GM19455 (cell line): ENCODE data around the gene L1CAM.

Source experiments
- ATAC-seq: cut with Tn5 transposase; IDR thresholded peaks from one replicate; pipeline ENCODE4 v1.9.1; 2021; ENCODE audit not compliant: unreplicated experiment

L1CAM gene

DNA sequence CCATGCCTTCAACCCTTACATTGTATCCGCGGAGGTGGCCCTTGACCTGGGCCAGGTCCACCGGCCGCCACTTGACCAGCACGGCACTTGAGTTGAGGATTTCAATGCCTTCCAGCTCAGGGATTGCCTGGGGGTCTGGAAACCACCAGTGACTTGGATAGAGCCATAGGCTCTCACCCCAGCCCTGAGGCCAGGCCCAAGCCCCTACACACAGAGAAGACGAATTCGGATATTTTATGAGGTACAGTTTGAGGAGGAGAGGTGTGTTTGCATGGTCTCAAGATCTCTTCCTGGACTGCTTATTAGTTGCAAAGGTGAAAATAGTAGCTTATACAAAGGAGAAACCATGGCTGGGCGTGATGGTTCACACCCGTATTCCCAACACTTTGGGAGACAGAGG lies 20.3 kb downstream of the L1CAM start:
- no peak for ATAC-seq

DNA sequence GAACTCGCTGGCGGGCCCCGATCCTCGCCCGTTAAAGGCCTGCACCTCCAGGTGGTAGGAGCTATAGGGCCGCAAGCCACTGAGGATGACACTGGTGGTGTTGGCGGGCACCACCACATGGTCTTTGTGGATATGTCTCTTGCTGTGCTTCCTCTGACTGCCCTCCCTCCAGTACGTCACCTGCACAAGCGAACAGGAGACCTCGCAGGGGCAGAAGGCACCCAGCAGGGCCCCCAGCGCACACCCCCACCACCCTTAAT lies 20.7 kb downstream of the L1CAM start:
- ATAC-seq: no peak

DNA sequence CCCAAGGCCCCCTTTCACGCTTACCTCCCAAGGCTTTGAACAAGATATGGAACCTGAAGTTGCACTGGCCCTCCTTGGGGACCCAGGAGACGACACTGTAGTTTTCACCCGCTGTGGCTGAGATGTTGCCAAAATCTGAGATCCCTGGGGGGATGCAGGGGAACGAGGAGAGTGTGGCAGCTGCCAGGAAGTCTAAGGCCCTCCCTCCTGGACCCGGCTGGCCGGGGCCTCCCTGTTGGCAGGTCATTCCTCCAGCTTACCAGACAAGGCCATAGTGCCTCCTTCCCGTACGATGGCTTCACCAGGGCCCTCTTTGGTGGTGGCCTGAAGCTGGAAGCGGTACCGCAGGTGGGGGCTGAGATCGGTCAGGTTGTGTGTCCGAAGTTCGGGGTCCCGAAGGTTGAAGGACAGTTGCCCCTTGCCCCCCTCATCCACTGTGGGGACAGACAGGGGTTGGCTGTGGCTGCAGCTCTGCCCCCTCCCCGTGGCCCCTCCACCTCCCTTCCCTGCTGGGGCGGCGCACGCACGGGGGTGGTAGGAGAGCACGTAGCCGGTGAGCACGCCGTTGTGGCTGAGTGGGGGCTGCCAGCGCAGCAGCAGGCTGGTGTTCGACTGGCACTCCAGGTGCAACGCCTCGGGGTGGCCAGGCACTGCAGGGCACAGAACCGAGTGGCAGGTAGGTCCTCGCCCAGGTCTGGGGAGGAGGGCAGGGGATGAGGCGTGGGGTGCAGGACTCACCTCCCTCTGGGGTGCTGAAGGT lies 21.2 kb downstream of the L1CAM start:
- ATAC-seq: no peak

DNA sequence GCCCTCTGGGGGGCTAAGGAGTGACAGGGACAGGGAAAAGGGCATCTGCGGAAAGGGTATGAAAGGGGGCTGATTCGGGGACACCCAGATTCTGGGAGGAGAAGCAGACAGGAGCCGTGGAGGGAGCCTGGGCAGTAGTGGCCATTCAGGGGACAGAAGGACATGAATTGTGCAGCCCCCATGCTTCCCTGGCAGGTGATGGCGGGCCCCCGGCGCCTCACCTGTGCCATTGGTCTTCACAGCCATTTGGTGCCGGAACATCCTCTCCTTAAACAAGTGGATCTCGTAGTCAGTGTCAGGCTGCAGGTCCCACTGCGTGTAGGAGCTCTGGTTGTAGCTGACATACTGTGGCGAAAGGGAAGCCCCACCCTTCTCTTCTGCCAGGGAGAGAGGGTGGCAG lies 21.9 kb downstream of the L1CAM start:
- no peak for ATAC-seq

DNA sequence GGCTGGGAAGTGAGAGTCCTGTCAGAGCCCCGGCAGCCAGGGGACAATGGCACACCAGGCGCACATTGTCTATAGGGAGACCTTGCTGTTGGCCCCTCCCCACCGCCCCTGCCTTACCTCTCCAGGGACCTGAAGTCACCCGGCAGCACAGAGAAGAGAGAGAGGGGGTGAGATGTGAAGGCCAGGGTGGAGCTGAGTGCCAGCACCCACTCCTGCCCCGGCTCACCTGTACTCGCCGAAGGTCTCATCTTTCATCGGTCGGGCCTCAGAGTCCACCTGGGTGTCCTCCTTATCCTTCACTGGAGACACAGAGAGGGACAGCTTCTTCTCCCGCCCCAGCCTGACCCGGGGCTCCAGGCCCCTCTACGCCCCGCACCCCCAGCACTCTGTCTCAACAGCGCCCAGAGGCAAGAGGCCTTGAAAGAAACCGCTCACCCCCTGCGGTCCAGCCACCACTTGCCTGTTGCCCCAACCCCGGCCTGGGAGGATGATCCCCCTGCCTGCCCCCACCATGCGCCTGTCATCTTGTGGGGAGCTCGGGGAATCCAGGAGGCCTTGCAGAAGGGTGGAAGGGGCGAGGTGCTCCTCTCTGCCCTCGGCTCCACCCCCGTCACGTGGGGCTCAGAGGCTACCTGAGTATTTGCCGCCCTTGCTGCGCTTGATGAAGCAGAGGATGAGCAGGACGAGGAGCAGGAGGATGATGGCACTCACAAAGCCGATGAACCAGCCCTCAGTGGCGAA lies 22.6 kb downstream of the L1CAM start:
- ATAC-seq: no peak

DNA sequence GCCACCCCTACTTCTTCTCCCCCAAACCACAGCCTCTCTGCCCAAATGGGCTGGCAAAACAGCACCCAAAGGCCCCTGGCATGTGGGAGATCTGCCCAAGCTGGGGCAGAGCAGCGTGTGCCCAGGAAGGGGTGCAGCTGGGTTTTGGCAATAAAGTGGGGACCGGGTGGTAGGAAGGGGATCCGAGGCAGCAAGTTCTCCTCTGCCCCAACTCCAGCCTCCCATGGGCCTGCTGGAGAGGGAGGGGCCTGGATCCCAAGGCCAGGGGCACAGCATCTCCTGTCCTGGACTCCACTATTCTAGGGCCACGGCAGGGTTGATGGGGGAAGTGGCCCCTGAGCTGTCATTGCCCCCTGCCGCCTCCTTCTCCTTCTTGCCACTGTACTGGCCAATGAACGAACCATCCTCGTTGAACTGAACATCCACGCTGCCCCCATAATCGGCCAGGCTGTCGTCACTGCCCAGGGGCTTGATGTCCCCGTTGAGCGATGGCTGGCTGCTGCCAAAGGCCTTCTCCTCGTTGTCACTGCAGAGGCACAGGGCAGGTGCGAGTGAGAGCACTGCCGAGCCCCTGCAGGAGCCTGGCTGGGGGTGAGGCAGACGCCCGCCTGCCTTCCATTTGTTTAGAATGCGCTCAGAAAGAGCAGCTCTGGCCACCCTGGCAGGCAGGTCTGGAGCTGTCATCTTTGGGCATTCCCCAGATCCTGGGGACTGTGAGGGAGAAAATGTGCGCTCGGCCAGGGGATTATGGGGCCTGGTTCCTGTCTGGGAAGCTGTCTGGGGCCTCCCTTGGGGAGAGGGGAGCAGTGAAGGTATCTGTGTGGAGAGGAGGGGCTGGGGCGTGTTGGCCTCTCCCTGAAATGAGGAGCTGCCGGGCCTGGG lies 23.4 kb downstream of the L1CAM start:
- no peak for ATAC-seq

DNA sequence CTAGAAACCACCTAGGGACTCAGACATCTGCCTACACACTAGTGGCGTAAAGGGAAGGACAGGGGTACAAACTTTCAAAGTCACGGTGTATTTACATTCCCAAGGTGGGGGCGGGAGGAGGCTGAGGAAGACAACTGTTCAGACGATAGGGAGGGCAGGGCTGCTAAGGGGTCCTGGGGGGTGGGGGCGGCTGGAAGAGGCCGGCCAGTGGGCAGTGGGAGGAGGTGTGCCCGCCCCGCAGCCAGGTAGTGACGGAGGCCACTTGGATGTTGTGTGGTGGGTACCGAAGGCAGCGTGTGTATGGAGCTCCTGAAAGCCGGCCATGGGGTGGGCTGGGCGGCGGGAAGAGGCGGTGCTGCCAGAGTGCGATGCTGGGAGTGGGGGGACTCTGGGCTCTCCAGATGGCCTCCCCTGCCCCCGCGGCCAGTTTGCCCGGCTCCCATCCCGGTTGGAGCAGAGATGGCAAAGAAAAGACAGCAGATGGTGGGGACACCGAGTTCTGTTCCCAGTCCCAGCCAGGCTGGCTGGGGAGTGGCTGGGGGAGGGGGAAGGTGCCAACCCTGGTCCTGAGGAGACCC lies 24.2 kb downstream of the L1CAM start:
- no peak for ATAC-seq

DNA sequence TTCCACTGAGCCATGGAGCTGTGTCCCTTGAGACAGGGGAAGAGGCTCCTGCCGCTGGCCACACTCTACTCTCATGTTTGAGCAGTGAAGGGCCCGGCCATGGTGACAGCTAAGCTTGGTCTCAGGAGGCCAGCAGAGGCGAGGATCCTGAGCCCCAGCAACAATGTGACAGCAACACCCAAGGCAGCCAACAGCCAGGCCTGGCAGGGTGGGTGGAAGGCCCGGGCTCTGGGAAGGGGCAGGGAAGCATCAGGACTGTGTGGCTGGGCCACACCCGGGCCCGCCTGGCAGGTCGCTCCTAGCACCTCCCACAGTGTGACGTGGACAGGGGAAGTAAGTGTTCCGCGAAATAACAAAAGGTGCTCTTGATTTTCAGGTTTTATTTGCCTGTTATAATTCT lies 24.8 kb downstream of the L1CAM start:
- ATAC-seq: no peak

DNA sequence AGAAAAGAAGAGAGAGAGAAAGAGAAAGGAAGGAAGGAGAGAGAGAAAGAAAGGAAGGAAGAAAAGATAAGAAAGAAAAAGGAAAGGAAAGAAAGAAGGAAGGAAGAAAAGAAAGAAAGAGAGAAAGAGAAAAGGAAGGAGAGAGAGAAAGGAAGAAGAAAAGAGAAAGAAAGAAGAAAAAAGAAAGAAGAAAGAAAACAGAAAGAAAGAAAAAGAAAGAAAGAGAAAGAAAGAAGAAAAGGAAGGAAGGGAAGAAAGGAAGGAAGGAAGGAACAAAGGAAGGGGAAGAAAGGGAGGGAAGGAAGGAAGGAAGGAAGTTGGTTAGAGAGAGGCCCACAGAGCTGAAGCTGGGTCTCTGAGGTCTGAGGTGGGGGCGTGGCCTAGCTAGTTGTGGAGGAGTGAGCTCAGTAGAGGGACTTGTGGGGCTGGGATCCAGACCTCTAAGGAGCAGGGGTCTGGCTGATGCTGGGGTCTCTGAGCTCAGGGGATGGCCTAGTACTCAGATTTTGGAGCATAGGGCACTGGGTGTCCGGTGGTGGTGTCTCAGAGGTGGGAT lies 28.5 kb downstream of the L1CAM start:
- no peak for ATAC-seq

DNA sequence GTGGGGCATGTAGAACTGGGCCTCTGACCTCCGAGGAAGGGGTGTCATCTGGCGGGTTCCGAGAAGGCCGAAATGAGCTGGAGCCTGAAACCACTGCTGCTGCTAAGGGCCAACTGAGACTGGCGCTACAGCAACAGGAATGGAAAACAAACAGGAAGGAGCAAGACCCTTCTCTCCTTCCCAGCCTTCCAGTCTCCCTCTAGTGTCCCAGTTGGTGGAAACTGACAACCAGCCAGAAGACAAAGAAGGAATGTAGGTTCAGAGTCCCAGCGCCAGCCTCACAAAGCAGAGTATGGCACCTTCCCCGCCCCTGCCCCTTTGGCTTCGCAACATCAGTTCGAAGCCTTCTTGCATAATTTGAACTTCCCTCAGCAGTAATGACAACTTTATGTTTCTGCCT lies 31.3 kb downstream of the L1CAM start:
- no peak for ATAC-seq

DNA sequence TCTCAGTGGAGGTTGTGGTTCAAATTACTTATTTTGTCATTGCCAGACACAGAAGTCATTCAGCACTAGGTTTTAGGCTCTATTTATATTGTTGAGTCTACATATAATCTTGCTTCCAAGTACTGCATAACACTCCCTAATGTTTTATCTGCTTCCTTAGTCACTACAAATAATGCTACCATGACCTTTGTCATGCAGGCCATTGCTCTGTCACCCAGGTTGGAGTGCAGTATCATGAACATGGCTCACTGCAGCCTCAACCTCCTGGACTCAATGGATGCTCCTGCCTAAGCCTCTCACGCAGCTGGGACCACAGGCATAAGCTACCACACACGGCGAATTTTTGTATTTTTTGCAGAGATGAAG lies 32.1 kb downstream of the L1CAM start:
- ATAC-seq: no peak

DNA sequence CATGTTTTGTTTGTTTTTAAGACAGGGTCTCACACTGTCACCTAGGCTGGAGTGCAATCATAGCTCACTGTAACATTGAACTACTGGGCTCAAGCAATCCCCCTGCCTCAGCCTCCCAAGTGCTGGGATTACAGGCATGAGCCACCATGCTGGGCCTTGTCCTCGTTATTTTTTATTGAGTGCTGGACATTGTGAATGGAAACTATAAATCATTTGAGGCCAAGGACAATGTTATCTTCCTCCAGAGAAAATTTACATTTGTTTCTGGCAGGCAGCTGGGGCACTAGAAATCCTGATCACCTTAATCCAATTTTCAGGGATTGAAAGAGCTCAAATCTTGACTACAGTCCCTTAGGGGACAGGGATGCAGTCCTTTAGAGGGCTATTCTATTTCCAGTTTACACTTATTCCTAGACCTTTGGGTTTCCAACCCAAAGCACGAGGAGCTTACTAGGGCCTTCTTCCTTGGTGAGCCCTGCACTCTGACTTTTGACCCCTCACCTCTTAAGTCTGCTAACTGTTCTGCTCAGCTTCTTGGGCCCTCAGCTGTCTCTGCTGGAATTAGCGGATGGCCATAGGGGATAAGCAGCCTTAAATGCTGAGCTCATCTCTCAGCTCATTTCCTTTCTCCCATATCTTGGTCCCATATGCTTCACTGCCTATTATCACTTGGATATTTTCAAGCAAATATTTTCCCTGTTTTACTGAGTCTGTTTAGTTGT lies 32.6 kb downstream of the L1CAM start:
- ATAC-seq: no peak

DNA sequence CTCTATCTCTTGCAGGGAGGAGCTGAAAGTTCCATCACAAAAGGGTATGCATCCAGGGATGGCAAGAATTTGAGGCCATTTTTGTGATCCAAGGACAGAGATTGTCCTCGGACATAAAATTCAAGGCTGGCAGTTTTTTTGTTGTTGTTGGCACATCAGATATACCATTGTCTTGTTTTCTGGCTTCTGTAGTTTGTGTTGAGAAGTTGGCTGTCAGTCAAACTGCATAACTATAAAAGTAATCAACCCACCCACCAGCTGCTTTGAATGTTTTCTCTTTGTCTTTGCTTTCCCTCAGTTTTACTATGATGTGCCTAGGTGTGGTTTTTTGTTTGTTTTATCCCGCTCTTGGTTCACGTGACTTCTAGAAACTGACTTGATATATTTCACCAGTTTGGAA lies 34.0 kb downstream of the L1CAM start:
- ATAC-seq: no peak

DNA sequence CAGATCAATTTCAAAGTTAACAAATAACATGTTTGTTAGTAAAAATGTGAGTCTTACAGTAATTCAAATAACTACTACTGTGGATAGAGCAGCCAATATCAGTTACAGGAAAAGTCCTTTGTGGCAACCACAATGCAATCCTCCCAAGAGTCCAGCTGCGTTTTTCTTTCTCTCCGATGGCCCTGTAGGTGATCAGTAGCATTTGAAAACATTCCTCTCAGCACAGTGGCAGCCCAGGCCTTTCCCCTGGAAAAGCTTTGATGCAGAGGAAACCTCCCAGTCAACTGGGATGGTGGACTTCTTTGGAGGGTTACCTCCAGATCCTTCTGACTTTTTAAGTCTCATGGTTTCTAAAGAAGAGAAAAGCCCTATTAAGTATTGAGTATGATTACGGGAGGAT lies 37.6 kb downstream of the L1CAM start:
- ATAC-seq: no peak

DNA sequence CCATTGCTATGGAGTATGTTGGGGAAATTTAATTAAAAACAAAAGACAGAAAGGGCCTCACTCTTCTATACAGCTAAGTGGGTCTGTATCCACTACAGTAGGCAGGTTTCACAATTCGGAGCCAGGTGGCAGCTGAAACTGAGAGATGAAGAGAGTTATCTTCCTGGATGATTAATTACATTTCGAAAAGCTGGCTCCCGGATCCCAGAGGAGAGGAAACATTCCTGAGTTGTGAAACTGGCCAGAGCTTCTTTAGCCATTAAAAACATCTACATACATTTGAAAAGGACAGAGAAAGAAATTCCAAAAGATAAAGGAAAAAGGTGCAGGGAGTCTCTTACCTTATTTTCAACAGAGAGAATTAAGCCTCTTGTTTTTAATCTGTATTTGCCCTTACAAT lies 40.1 kb downstream of the L1CAM start:
- no peak for ATAC-seq

DNA sequence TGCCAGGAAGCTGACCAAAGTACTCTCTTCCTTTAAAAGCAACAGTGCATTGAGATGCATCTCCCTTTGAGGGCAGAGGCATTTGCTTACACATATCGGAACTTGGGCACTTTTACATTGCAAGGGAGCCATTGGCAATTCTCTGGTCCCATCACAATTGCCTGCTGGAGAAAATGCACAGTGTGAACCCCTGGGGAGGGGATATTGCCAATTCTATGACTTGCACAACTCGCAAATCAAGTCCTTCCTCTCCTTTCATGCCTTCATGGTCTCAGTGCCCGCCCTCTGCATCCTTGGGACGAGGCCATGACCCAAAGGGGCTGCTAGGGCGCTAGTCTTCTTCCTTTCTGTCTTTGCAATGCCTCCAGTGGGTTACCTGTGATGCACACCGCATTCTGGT lies 40.8 kb downstream of the L1CAM start:
- no peak for ATAC-seq

DNA sequence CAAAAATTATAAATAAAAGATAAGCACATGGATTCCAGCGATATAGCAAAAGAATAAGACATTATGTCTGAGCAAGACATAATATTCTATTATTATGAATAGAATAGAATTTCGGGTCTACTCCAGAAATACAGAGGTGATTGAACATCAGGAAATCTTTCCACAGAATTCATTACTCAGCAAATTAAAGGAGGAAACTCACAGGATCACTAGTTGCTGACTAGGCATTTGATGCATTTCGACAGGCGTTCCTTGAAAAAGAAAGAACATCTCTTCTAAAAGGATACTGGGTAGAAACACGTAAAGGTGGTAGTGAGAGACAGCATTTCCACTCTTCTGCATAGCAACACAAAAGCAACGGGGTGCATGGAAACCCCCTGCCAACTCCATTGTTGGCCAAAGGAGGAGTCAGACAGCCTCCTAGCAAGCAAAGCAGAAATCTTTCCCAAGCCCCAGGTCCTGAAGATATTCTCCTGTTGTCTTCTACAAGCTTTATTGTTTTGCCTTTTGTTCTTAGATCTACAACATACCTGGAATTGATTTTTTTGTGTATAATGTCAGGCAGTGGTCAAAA lies 41.4 kb downstream of the L1CAM start:
- no peak for ATAC-seq

DNA sequence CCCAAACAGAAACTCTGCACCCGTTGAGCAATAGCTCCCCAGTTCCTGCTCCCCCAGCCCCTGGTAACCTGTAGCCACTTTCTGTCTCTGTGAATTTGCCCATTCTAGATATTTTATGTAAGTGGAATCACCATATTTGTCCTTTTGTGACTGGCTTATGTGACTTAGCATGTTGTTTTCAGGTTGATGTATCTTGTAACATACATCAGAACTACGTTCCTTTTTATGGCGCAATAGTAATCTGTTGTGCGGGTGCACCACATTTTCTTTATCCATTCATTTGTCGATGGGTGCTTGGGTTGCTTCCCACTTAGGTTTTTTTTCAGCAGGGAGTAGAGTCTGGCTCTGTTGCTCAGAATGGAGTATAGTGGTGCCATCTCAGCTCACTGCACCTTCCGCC lies 49.1 kb downstream of the L1CAM start:
- no peak for ATAC-seq

DNA sequence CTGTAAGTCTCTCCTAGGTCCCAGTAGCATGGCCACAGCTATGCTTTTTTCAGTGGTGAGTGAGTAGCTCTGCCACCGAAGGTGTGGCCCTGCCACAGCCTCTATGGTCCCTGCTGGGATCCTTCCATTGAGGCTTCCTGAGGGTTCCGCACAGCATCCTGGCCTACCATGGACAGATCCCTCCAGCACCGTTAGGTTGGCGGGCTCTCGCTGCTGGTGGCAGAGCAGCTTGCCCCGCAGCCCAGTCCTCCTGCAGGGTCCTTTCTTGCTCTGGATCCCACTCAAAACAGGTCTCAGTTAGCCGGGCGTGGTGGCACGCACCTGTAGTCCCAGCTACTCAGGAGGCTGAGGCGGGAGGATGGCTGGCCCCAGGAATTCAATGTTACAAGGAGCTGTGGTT lies 53.2 kb downstream of the L1CAM start:
- no peak for ATAC-seq

DNA sequence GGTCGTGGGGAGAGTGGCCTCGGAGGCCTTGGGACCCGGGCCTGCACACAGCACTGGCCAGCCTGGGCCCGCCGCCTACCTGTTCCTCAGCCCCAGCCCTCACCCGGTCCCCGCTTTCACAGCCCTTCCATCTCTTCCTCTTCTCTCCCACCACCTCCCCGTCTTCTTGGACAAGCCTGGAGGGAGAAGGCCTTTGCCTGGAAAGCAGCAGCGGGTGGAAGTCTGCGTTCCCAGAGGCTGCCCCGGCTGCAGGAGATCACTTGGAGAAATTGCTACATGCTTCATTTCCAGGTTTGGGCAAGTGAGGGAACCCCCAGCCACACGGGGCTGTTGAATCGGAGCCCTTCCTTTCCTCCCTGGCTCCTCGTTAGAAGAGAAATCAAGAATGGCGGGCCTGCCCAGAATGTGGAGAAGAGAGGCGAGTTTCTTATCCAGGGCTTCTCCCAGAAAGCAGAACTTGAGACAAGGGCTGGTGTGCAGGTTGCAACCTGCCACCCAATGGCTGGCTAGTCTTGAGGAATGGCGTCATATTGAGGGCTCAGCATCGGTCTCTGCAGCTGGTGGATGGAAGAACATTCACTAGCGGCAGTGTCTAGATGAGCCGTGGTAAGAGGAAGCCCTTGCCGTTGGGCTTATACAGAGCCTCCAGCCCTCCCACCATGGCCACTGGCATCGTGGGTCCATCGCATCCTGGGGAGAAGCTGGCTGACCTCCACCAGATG lies 54.4 kb downstream of the L1CAM start:
- ATAC-seq: no peak
